ENCODE data around the gene METTL15.
A peak's percentile ranks its signal among the peaks of the same experiment; 100 is the strongest.

The METTL15 gene

DNA sequence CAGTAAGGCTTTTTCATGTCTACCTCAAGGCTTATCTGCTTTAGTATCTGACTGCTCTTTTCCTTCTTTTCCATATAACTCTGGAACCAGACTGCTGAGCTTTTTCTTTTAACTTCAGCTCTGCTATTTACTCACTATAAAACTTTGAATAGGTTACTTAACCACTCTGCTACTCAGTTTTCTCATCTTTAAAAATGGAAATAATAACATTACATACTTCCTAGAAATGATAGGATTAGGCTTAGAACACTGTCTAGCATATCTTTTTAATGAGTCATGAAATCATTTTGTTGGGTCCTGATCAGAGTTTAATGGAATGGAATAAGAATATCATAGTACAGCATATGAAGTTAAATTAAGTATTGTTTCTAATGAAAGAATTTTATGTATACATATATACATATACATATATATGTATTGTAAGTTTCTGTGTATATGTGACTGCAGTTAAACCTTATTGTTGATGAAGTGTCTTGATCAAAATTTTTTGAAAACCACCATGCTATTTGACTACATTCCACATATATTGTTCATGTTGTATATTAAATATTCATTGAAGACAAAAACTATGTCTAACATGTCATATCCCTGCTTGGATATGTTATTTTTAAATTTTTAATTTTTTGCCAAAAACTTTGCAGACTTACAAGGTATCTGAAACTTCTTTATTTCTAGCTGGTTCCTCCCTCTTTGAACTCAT lies 120.2 kb downstream of the METTL15 start:
- TF ChIP-seq, protein P1, sequence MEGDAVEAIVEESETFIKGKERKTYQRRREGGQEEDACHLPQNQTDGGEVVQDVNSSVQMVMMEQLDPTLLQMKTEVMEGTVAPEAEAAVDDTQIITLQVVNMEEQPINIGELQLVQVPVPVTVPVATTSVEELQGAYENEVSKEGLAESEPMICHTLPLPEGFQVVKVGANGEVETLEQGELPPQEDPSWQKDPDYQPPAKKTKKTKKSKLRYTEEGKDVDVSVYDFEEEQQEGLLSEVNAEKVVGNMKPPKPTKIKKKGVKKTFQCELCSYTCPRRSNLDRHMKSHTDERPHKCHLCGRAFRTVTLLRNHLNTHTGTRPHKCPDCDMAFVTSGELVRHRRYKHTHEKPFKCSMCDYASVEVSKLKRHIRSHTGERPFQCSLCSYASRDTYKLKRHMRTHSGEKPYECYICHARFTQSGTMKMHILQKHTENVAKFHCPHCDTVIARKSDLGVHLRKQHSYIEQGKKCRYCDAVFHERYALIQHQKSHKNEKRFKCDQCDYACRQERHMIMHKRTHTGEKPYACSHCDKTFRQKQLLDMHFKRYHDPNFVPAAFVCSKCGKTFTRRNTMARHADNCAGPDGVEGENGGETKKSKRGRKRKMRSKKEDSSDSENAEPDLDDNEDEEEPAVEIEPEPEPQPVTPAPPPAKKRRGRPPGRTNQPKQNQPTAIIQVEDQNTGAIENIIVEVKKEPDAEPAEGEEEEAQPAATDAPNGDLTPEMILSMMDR (IDR thresholded peaks at IDR 0.05; ENCODE audit: low read length, missing control alignments), result no peak
- H3K4me3 ChIP-seq (replicated peaks; ENCODE audit: low read depth, low read length), result no peak overlapping the region
- peak; percentile 46 for DNase-seq (ENCODE audit: low read depth)

DNA sequence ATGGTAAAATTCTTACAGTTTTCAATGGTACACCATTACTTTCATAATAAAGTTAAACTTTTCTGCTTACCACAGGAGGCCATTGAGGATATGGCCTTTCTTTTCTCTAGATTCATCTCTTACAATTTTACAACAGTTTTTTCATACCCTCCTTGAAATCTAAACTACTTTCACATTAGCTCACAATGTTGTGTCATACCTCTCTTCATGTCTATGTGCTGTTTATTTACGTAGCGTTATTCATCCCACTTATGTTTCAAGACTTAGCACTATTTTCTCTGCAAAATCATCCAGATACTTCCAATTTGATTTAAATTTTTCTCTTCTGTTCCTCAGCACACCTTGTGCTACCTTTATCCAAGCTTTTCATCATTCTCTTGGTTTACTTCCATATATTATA lies 123.3 kb downstream of the METTL15 start:
- H3K4me3 ChIP-seq (replicated peaks; ENCODE audit: low read depth, low read length), result no peak overlapping the region

DNA sequence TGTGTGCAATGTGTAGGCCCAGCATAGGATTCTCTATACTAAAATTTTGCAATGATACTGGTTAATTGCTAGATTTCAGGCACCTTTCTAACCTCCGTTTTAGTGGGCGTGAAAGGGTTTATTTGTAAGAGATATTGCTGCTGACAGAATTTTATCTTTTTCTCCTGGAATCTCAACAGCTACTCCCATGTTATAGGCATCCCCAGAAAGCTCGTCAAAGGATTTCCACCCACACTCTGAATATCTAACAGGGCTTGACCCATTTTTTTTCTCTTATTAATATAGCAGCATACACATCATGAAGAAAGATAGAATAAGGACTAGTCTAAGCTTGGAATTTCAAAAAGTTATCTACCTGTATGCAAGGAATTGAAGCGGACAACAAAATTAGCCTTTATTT lies 124.5 kb downstream of the METTL15 start:
- TF ChIP-seq, protein P1 (IDR thresholded peaks at IDR 0.05; ENCODE audit: low read length, missing control alignments), result no peak
- DNase-seq (ENCODE audit: low read depth), result no peak
- no peak overlapping the region for H3K4me3 ChIP-seq (replicated peaks; ENCODE audit: low read depth, low read length)

More for the DNA sequence above, 123.3 kb downstream of the METTL15 start:
- DNase-seq (ENCODE audit: low read depth), result peak; percentile 16
- TF ChIP-seq, protein P1 (IDR thresholded peaks at IDR 0.05; ENCODE audit: low read length, missing control alignments), result no peak

DNA sequence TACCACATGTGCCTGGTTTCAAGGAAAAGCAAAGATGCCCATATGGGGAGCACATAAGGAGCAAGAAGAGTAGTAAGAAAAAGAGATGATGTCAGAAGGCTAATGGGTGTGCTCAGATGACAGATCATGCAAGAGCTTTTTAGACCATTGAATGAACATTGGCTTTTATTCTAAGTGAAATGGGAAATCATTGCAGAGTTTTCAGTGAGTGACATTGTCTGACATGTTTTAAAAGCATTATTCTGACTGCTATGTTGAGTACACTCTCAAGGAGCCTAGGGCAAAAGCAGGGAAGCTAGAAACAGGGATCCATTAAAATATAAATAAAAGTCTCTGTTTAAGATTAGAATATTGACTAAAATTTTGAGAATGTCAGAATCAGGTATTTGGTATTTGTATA lies 133.6 kb downstream of the METTL15 start:
- TF ChIP-seq, protein P1 (IDR thresholded peaks at IDR 0.05; ENCODE audit: low read length, missing control alignments), result no peak
- no peak for DNase-seq (ENCODE audit: low read depth)
- H3K4me3 ChIP-seq (replicated peaks; ENCODE audit: low read depth, low read length), result no peak overlapping the region

DNA sequence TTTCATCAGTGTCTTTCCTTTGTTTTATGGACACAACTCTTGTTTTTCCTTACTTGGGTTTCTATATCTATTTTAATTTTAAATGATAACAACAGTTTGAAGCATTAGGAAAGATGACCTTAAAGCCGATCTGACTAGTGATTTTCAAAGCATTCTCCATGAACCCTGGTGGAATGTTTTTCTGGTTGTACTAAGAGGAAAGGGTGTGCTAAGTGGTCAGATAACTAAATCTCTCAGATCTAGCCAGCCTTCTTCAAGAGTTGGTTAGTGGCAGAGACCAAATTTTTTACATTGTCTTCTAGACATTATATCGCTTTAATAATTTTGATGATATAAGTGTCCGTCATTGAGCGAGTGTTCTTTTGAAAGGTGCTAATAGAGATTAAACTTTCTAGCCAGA lies 134.4 kb downstream of the METTL15 start:
- no peak overlapping the region for H3K4me3 ChIP-seq (replicated peaks; ENCODE audit: low read depth, low read length)

DNA sequence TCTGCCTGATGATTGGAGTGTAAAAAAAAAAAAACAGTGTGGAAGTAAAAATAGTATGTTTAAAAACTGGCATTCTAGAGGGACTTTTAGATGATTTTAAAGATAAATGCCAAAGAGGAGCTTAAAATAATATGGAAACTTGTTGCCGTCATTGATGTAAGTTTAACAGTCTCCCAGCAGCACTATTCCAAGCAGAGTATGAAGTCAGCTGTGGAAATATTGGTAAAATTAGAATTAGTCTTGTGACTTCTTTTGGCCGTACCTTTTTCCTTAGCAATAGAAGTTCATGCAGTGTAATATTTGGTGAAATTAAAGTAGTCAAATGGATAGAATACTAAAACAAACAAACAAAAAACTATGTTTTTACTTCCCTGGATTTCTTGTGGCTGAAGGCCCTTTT lies 134.9 kb downstream of the METTL15 start:
- TF ChIP-seq, protein P1 (IDR thresholded peaks at IDR 0.05; ENCODE audit: low read length, missing control alignments), result no peak
- no peak overlapping the region for H3K4me3 ChIP-seq (replicated peaks; ENCODE audit: low read depth, low read length)
- no peak for DNase-seq (ENCODE audit: low read depth)

More for the DNA sequence above, 134.4 kb downstream of the METTL15 start:
- TF ChIP-seq, protein P1 (IDR thresholded peaks at IDR 0.05; ENCODE audit: low read length, missing control alignments), result no peak
- no peak for DNase-seq (ENCODE audit: low read depth)

DNA sequence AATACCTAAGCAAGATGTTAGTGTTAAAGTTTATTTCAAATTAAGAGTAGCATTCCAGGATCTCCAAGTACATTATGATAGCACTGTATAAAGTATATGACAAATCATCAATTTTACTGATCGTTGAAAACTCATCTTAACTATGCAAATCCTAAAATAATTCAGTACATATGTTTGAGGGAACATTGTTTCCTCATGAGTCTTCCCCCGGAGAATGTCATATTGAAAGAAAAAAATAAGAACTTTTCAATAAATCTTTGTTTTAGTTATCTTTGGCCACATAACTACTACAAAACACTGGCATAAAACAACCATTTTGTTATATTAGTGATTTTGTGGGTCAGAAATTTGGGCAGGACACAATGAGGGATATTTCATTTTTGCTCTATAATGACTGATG lies 135.4 kb downstream of the METTL15 start:
- H3K4me3 ChIP-seq (replicated peaks; ENCODE audit: low read depth, low read length), result no peak overlapping the region
- TF ChIP-seq, protein P1 (IDR thresholded peaks at IDR 0.05; ENCODE audit: low read length, missing control alignments), result no peak
- DNase-seq (ENCODE audit: low read depth), result no peak

Data from fibroblast of pulmonary artery (primary cell).